Left ventricle myocardium inferior (tissue), 1 donor: ENCODE data around the gene TMED8. TPM values are rescaled to one million over a fixed set of nuclear protein-coding genes. Genes with fewer than 3 reads are reported as not detected.
"Not testable (repeated sequence)": the region's sequence is repeated elsewhere in the genome, so short reads cannot be mapped to it uniquely, and the experiment has no call there.

ENCODE experiments used
- DNase-seq: peaks from one replicate; pipeline ENCODE4 v3.0.0-alpha.2; 2020
- H3K27ac ChIP-seq: fragments of 200-600 bp; replicated peaks from 2 replicates; pipeline ENCODE4 v1.8.0; 2021
- H3K27me3 ChIP-seq: fragments of 200-600 bp; 2 replicates; pipeline ENCODE4 v1.8.0; 2021; ENCODE audit warnings: low read depth
- H3K36me3 ChIP-seq: fragments of 200-600 bp; 2 replicates; pipeline ENCODE4 v1.8.0; 2021
- H3K4me1 ChIP-seq: fragments of 200-600 bp; 2 replicates; pipeline ENCODE4 v1.8.0; 2021
- H3K4me3 ChIP-seq: fragments of 200-600 bp; 2 replicates; pipeline ENCODE4 v1.8.0; 2021; ENCODE audit warnings: mild to moderate bottlenecking, moderate library complexity
- H3K9me3 ChIP-seq: fragments of 200-600 bp; replicated peaks from 2 replicates; pipeline ENCODE4 v1.8.0; 2021
- CTCF ChIP-seq: fragments of 200-600 bp; IDR thresholded peaks from 2 replicates; pipeline ENCODE4 v1.8.0; 2021; ENCODE audit warnings: antibody characterized with exemption, mild to moderate bottlenecking, borderline replicate concordance
- intact Hi-C: fragments of 100-400 bp; cut with micrococcal nuclease; formaldehyde crosslinking; loops from one replicate; pipeline ENCODE4 v1.11.0; 2022
- total RNA-seq: library from RNA; stranded (reverse); fragmentation: NEBNext Ultra II Directional; extraction: Animal tissue kit (Norgen Biotek cat#: 25700); gene quantifications from one replicate; pipeline ENCODE4 v1.2.1, GENCODE V29; 2021
- donor health status: DM: no; HTN: yes; CAD: no; lungs with severe emphysema.

Gene TMED8
- total RNA-seq, 1 donor from 2014 or later = 5.4 TPM

GRCh38 chr14:77322951-77323350, 53.9 kb downstream of the TMED8 start:
- intact Hi-C loops = no loop called here
- DNase-seq = no peak
- TF ChIP-seq CTCF = no peak
- no peaks in the 10 kb centered on the region for H3K27me3 ChIP-seq
- peaks cover 27% of the 10 kb centered on the region for H3K4me1 ChIP-seq
- H3K27ac ChIP-seq = no peak overlapping the region
- no peaks in the 10 kb centered on the region for H3K9me3 ChIP-seq
- no peak overlapping the region for H3K4me3 ChIP-seq
- no peaks in the 10 kb centered on the region for H3K36me3 ChIP-seq

- Histone ChIP-seq H3K9me3 (no peaks in the 10 kb centered on the region), H3K27ac (peak overlapping the region; percentile 100), H3K27me3 (no peaks in the 10 kb centered on the region), H3K4me3 (peak overlapping the region; percentile 100), H3K36me3 (no peaks in the 10 kb centered on the region), H3K4me1 (peaks cover 27% of the 10 kb centered on the region)
- no peak for DNase-seq
- TF ChIP-seq CTCF = no peak
- intact Hi-C loops = no loop called here
These were observed 54.5 kb downstream of the TMED8 start for GRCh38 chr14:77322250-77322902.

GRCh38 chr14:77320238-77320935, 56.5 kb downstream of the TMED8 start, which contains the start of gene POMT2:
POMT2 (minus strand) TSS chr14:77320883; CDS start chr14:77320681, 202 bp downstream.
- peak within 1 kb of the TSS; percentile 100 for H3K4me3 ChIP-seq
- no peaks in the 10 kb centered on the region for H3K9me3 ChIP-seq
- H3K27me3 ChIP-seq = no peaks in the 10 kb centered on the region
- H3K27ac ChIP-seq = peak within 1 kb of the TSS; percentile 100
- H3K4me1 ChIP-seq = peaks cover 40% of the 10 kb centered on the region
- intact Hi-C loops = no loop called here
- peak; percentile 94 for DNase-seq
- TF ChIP-seq CTCF = peak; percentile 69
- H3K36me3 ChIP-seq = no peaks in the 10 kb centered on the region

GRCh38 chr14:77319422-77319821, 57.5 kb downstream of the TMED8 start:
- intact Hi-C loops = loop anchor here (10.0 kb wide), 1 partner anchor 445 kb away; no protein-coding TSS in a partner anchor
- Histone ChIP-seq H3K27me3 (no peaks in the 10 kb centered on the region), H3K4me1 (peaks cover 49% of the 10 kb centered on the region), H3K9me3 (no peaks in the 10 kb centered on the region), H3K36me3 (no peaks in the 10 kb centered on the region), H3K27ac (no peak overlapping the region), H3K4me3 (peak overlapping the region; percentile 100)
- DNase-seq = no peak
- TF ChIP-seq CTCF = no peak

- intact Hi-C loops = loop anchor here (10.0 kb wide), 1 partner anchor 444 kb away; no protein-coding TSS in a partner anchor
- H3K4me3 ChIP-seq, H3K9me3 ChIP-seq, H3K27ac ChIP-seq, H3K27me3 ChIP-seq, H3K36me3 ChIP-seq, DNase-seq: not testable (repeated sequence)
- peaks cover 56% of the 10 kb centered on the region for H3K4me1 ChIP-seq
These were observed 58.1 kb downstream of the TMED8 start for GRCh38 chr14:77318756-77319155.
